Measurements from ENCODE around the gene APCDD1L.
A peak's percentile ranks its signal among the peaks of the same experiment; 100 is the strongest.
"Not testable (repeated sequence)": the region's sequence is repeated elsewhere in the genome, so short reads cannot be mapped to it uniquely, and the experiment has no call there.

The APCDD1L gene

GRCh38 chr20:58513580-58514285 lies 1.5 kb downstream of the APCDD1L start:
- DNase-seq (ENCODE audit: low read depth, low spot score): no peak
- Histone ChIP-seq H3K36me3 (ENCODE audit: insufficient read depth, insufficient read length, low read length) (no peaks in the 10 kb centered on the region), H3K4me1 (ENCODE audit: insufficient read depth, insufficient read length) (peaks cover 7% of the 10 kb centered on the region), H3K27me3 (ENCODE audit: insufficient read depth, insufficient read length) (peaks cover 67% of the 10 kb centered on the region), H3K4me3 (ENCODE audit: insufficient read length, low read depth) (peak overlapping the region; percentile 71), H3K9ac (ENCODE audit: insufficient read length, low read depth) (peak overlapping the region; percentile 76), H3K9me3 (ENCODE audit: insufficient read depth, low read length) (peaks cover 12% of the 10 kb centered on the region; the same call in 1 of the 2 replicates)
- TF ChIP-seq SUZ12 (IDR thresholded peaks at IDR 0.05; ENCODE audit: extremely low read depth, insufficient read depth, insufficient read length) (no peak), ZNF274 (IDR thresholded peaks at IDR 0.05; ENCODE audit: low read depth, low read length) (no peak), YY1 (IDR thresholded peaks at IDR 0.05; ENCODE audit: insufficient read depth, insufficient read length) (no peak)

GRCh38 chr20:58512808-58513552 lies 2.2 kb downstream of the APCDD1L start:
- Histone ChIP-seq H3K9me3 (ENCODE audit: insufficient read depth, low read length) (peaks cover 12% of the 10 kb centered on the region; the same call in 1 of the 2 replicates), H3K4me1 (ENCODE audit: insufficient read depth, insufficient read length) (peaks cover 7% of the 10 kb centered on the region), H3K27me3 (ENCODE audit: insufficient read depth, insufficient read length) (peaks cover 61% of the 10 kb centered on the region), H3K36me3 (ENCODE audit: insufficient read depth, insufficient read length, low read length) (no peaks in the 10 kb centered on the region), H3K9ac (ENCODE audit: insufficient read length, low read depth) (no peak overlapping the region), H3K4me3 (ENCODE audit: insufficient read length, low read depth) (no peak overlapping the region)
- DNase-seq (ENCODE audit: low read depth, low spot score): no peak
- no peak for TF ChIP-seq YY1 (IDR thresholded peaks at IDR 0.05; ENCODE audit: insufficient read depth, insufficient read length)
- no peak for TF ChIP-seq ZNF274 (IDR thresholded peaks at IDR 0.05; ENCODE audit: low read depth, low read length)
- no peak for TF ChIP-seq SUZ12 (IDR thresholded peaks at IDR 0.05; ENCODE audit: extremely low read depth, insufficient read depth, insufficient read length)

- H3K27me3 ChIP-seq (ENCODE audit: insufficient read depth, insufficient read length): peaks cover 50% of the 10 kb centered on the region
- no peaks in the 10 kb centered on the region for H3K36me3 ChIP-seq (ENCODE audit: insufficient read depth, insufficient read length, low read length)
- H3K4me1 ChIP-seq (ENCODE audit: insufficient read depth, insufficient read length): peaks cover 7% of the 10 kb centered on the region
- TF ChIP-seq YY1 (IDR thresholded peaks at IDR 0.05; ENCODE audit: insufficient read depth, insufficient read length): no peak
- no peak for TF ChIP-seq ZNF274 (IDR thresholded peaks at IDR 0.05; ENCODE audit: low read depth, low read length)
- TF ChIP-seq SUZ12 (IDR thresholded peaks at IDR 0.05; ENCODE audit: extremely low read depth, insufficient read depth, insufficient read length): no peak
- DNase-seq (ENCODE audit: low read depth, low spot score): no peak
- H3K4me3 ChIP-seq (ENCODE audit: insufficient read length, low read depth): no peak overlapping the region
- peaks cover 19% of the 10 kb centered on the region; the same call in 1 of the 2 replicates for H3K9me3 ChIP-seq (ENCODE audit: insufficient read depth, low read length)
- H3K9ac ChIP-seq (ENCODE audit: insufficient read length, low read depth): no peak overlapping the region
Measured at GRCh38 chr20:58511861-58512260, 3.3 kb downstream of the APCDD1L start.

- H3K9ac ChIP-seq (ENCODE audit: insufficient read length, low read depth): no peak overlapping the region
- H3K27me3 ChIP-seq (ENCODE audit: insufficient read depth, insufficient read length): peaks cover 45% of the 10 kb centered on the region
- DNase-seq (ENCODE audit: low read depth, low spot score): no peak
- H3K36me3 ChIP-seq (ENCODE audit: insufficient read depth, insufficient read length, low read length): no peaks in the 10 kb centered on the region
- no peak for TF ChIP-seq ZNF274 (IDR thresholded peaks at IDR 0.05; ENCODE audit: low read depth, low read length)
- peaks cover 24% of the 10 kb centered on the region; the same call in 1 of the 2 replicates for H3K9me3 ChIP-seq (ENCODE audit: insufficient read depth, low read length)
- no peak overlapping the region for H3K4me3 ChIP-seq (ENCODE audit: insufficient read length, low read depth)
- peaks cover 7% of the 10 kb centered on the region for H3K4me1 ChIP-seq (ENCODE audit: insufficient read depth, insufficient read length)
Measured at GRCh38 chr20:58511364-58511763, 3.8 kb downstream of the APCDD1L start.

GRCh38 chr20:58510921-58511320 lies 4.3 kb downstream of the APCDD1L start:
- TF ChIP-seq SUZ12 (IDR thresholded peaks at IDR 0.05; ENCODE audit: extremely low read depth, insufficient read depth, insufficient read length) (no peak), YY1 (IDR thresholded peaks at IDR 0.05; ENCODE audit: insufficient read depth, insufficient read length) (no peak), ZNF274 (IDR thresholded peaks at IDR 0.05; ENCODE audit: low read depth, low read length) (no peak)
- DNase-seq (ENCODE audit: low read depth, low spot score): no peak
- Histone ChIP-seq H3K9me3 (ENCODE audit: insufficient read depth, low read length) (peaks cover 28% of the 10 kb centered on the region; the same call in 1 of the 2 replicates), H3K27me3 (ENCODE audit: insufficient read depth, insufficient read length) (peaks cover 41% of the 10 kb centered on the region), H3K4me1 (ENCODE audit: insufficient read depth, insufficient read length) (peaks cover 7% of the 10 kb centered on the region), H3K9ac (ENCODE audit: insufficient read length, low read depth) (no peak overlapping the region), H3K4me3 (ENCODE audit: insufficient read length, low read depth) (no peak overlapping the region), H3K36me3 (ENCODE audit: insufficient read depth, insufficient read length, low read length) (no peaks in the 10 kb centered on the region)

GRCh38 chr20:58508762-58509395 lies 6.3 kb downstream of the APCDD1L start:
- Histone ChIP-seq H3K4me3 (ENCODE audit: insufficient read length, low read depth) (no peak overlapping the region), H3K9me3 (ENCODE audit: insufficient read depth, low read length) (peaks cover 48% of the 10 kb centered on the region; the same call in 1 of the 2 replicates), H3K27me3 (ENCODE audit: insufficient read depth, insufficient read length) (peaks cover 20% of the 10 kb centered on the region), H3K36me3 (ENCODE audit: insufficient read depth, insufficient read length, low read length) (no peaks in the 10 kb centered on the region), H3K4me1 (ENCODE audit: insufficient read depth, insufficient read length) (peaks cover 2% of the 10 kb centered on the region), H3K9ac (ENCODE audit: insufficient read length, low read depth) (no peak overlapping the region)
- no peak for DNase-seq (ENCODE audit: low read depth, low spot score)
- TF ChIP-seq YY1 (IDR thresholded peaks at IDR 0.05; ENCODE audit: insufficient read depth, insufficient read length) (no peak), SUZ12 (IDR thresholded peaks at IDR 0.05; ENCODE audit: extremely low read depth, insufficient read depth, insufficient read length) (no peak), ZNF274 (IDR thresholded peaks at IDR 0.05; ENCODE audit: low read depth, low read length) (no peak)

GRCh38 chr20:58506999-58507398 lies 8.2 kb downstream of the APCDD1L start:
- H3K9me3 ChIP-seq (ENCODE audit: insufficient read depth, low read length): peaks cover 39% of the 10 kb centered on the region; the same call in 1 of the 2 replicates
- not testable (repeated sequence) for H3K27me3 ChIP-seq (ENCODE audit: insufficient read depth, insufficient read length); H3K9ac ChIP-seq (ENCODE audit: insufficient read length, low read depth); H3K4me3 ChIP-seq (ENCODE audit: insufficient read length, low read depth); H3K36me3 ChIP-seq (ENCODE audit: insufficient read depth, insufficient read length, low read length); H3K4me1 ChIP-seq (ENCODE audit: insufficient read depth, insufficient read length); DNase-seq (ENCODE audit: low read depth, low spot score)
